GM12878 (cell line): ENCODE results near the gene VPS18. TPM values are rescaled to one million over a fixed set of nuclear protein-coding genes. Genes with fewer than 3 reads are reported as not detected.

Experiments used
- ATAC-seq: fragments of 200-7000 bp; cut with Tn5 transposase; 3 replicates; pipeline ENCODE4 v1.9.1; 2020; ENCODE audit warnings: mild to moderate bottlenecking, moderate library complexity
- BruUV-seq: library from RNA; stranded (reverse); fragments of 400-500 nt; replicated peaks from 2 replicates; lab custom pipeline; 2021; lab: Mats Ljungman, UMichigan
- CTCF ChIA-PET: fragments of 300-600 bp; sonication (Branson Sonifier 250); formaldehyde crosslinking; extraction: SDS; loops from one replicate; lab custom pipeline; 2021; ENCODE audit warnings: inconsistent platforms; lab: Yijun Ruan, JAX
- POLR2A ChIA-PET: fragments of 350-600 bp; formaldehyde crosslinking; extraction: SDS; loops from one replicate; lab custom pipeline; 2021; ENCODE audit warnings: inconsistent platforms; lab: Charles Lee
- RAD21 ChIA-PET: fragments of 300-600 bp; sonication (Branson Sonifier 250); formaldehyde crosslinking; loops from one replicate; lab custom pipeline; 2023; ENCODE audit warnings: antibody characterized with exemption; ENCODE audit not compliant: unreplicated experiment; lab: Charles Lee
- SMC1A ChIA-PET: fragments of 300-600 bp; sonication (Branson Sonifier 250); formaldehyde crosslinking; loops from one replicate; lab custom pipeline; 2023; ENCODE audit not compliant: unreplicated experiment, uncharacterized antibody; lab: Charles Lee
- DNase-seq: peaks from one replicate; pipeline ENCODE4 v3.0.0-alpha.2; 2011; ENCODE audit warnings: low read depth, low spot score
- FAIRE-seq: peaks from 3 replicates; lab custom pipeline; 2011; peaks lifted over from hg19 to GRCh38; lab: Jason Lieb, UNC
- H2AFZ ChIP-seq: 2 replicates; pipeline ENCODE4 v1.6.0; 2011; ENCODE audit warnings: low read depth, low read length, control low read depth; ENCODE audit not compliant: control insufficient read depth
- H3K27ac ChIP-seq: 2 replicates; pipeline ENCODE4 v1.5.1; 2011; ENCODE audit warnings: control low read depth; ENCODE audit not compliant: control insufficient read depth, insufficient read depth
- H3K27me3 ChIP-seq, 2 experiments: replicated peaks in 1 of 2; 2 replicates each; pipeline versions ENCODE4 v1.6.0 to v1.6.1; 2011; ENCODE audit warnings: low read length in 1 of 2; ENCODE audit not compliant: control insufficient read depth in 2 of 2, insufficient read depth in 2 of 2
- H3K36me3 ChIP-seq, 2 experiments: 2 replicates each; pipeline ENCODE4 v1.5.1; 2011; ENCODE audit warnings: low read length in 1 of 2; ENCODE audit not compliant: control insufficient read depth in 2 of 2, insufficient read depth in 2 of 2
- H3K4me1 ChIP-seq: 2 replicates; pipeline ENCODE4 v1.6.1; 2011; ENCODE audit warnings: mild to moderate bottlenecking, low read length, moderate library complexity, mixed read lengths; ENCODE audit not compliant: control insufficient read depth, insufficient read depth
- H3K4me2 ChIP-seq: 2 replicates; pipeline ENCODE4 v1.6.0; 2011; ENCODE audit warnings: control low read depth; ENCODE audit not compliant: control insufficient read depth, insufficient read depth
- H3K4me3 ChIP-seq: fragments of 200-600 bp; sonication (generic); 2 replicates; pipeline ENCODE4 v1.5.1; 2016
- H3K79me2 ChIP-seq: 2 replicates; pipeline ENCODE4 v1.6.0; 2011; ENCODE audit warnings: low read length; ENCODE audit not compliant: control insufficient read depth, insufficient read depth
- H3K9ac ChIP-seq: 2 replicates; pipeline ENCODE4 v1.8.0; 2011; ENCODE audit warnings: low read length, control low read depth, mixed read lengths; ENCODE audit not compliant: control insufficient read depth, insufficient read depth
- H3K9me3 ChIP-seq: replicated peaks from 3 replicates; pipeline ENCODE4 v1.5.1; 2011; ENCODE audit warnings: mild to moderate bottlenecking, low read length; ENCODE audit not compliant: control insufficient read depth, insufficient read depth
- H4K20me1 ChIP-seq: 2 replicates; pipeline ENCODE4 v1.6.0; 2011; ENCODE audit not compliant: control insufficient read depth, insufficient read depth
- BCLAF1 ChIP-seq: fragments of 450-650 bp; IDR thresholded peaks from 2 replicates; pipeline ENCODE4 v1.6.1; 2017; ENCODE audit warnings: antibody characterized with exemption, mild to moderate bottlenecking, moderate library complexity
- CHD4 ChIP-seq: fragments of 200-600 bp; sonication (generic); IDR thresholded peaks from 2 replicates; pipeline ENCODE4 v1.6.1; 2016; ENCODE audit warnings: mild to moderate bottlenecking
- FOXK2 ChIP-seq: fragments of 450-650 bp; IDR thresholded peaks from 2 replicates; pipeline ENCODE4 v1.6.1; 2017; ENCODE audit warnings: mild to moderate bottlenecking, moderate library complexity
- WGBS: methylation state at CpG from one replicate; pipeline ENCODE4 v1.1.6; 2016; ENCODE audit warnings: low lambda C conversion rate; ENCODE audit not compliant: insufficient replicate concordance, insufficient coverage; ENCODE audit errors: missing lambda C conversion rate; 5-methylcytosine and 5-hydroxymethylcytosine counted together
- in situ Hi-C: fragments of 300-500 bp; cut with MboI; formaldehyde crosslinking; loops from 9 replicates; pipeline ENCODE4 v1.14.3; 2018; ENCODE audit warnings: mixed read lengths
- intact Hi-C: fragments of 100-400 bp; cut with micrococcal nuclease; formaldehyde crosslinking; loops from one replicate; pipeline ENCODE4 v1.14.2; 2022; ENCODE audit not compliant: unreplicated experiment
- polyA plus RNA-seq, 11 experiments: library from polyadenylated mRNA; depleted of rRNA in 4 of 11; unstranded in 6 of 11; stranded (reverse) in 5 of 11; fragments of >200 nt; fragmentation: Nextera tagmentation in 4 of 11; fragmentation: Illumina TruSeq in 1 of 11; extraction: Ambion mirVana in 4 of 11; extraction: Trizol in 1 of 11; gene quantifications; 1 replicate in 1 of 11; 2 replicates in 10 of 11; pipeline versions ENCODE4 v1.2.1 to v1.2.3, GENCODE V29; 2011 to 2016; ENCODE audit warnings: inconsistent platforms in 2 of 11, missing spikeins in 2 of 11, low read depth in 1 of 11
- total RNA-seq, 4 experiments: library from RNA; depleted of rRNA in 3 of 4; stranded (reverse); fragments of >200 nt in 3 of 4; fragmentation: Illumina TruSeq in 1 of 4; extraction: Trizol in 1 of 4; gene quantifications; 2 replicates each; pipeline versions ENCODE4 v1.2.1 to v1.2.3, GENCODE V29; 2013 to 2021

Gene VPS18
- total and polyA plus RNA-seq, 10 of the 15 experiments (the other 5 are each of a cell fraction or from before 2014, with no cell fraction given), result 0.71 to 20.4 (median 10.6) TPM

GRCh38 chr15:40944510-40945296 lies 50.5 kb downstream of the VPS18 start:
- no peak overlapping the region for H3K4me2 ChIP-seq
- DNase-seq (no peak), ATAC-seq (no peak), FAIRE-seq (no peak)
- peaks cover 23% of the 10 kb centered on the region for H3K4me1 ChIP-seq
- no peaks in the 10 kb centered on the region for H3K27me3 ChIP-seq
- H3K9ac ChIP-seq, result no peak overlapping the region
- CTCF ChIA-PET, result interaction anchor here (1.1 to 1.6 kb wide), 2 partner anchors 8 to 239 kb away, joined by 3 to 4 read pairs; no protein-coding TSS in a partner anchor
- POLR2A ChIA-PET, result no interaction called here
- no peaks in the 10 kb centered on the region for H3K79me2 ChIP-seq
- RAD21 ChIA-PET, result no interaction called here
- no peak overlapping the region for H3K4me3 ChIP-seq
- no peak overlapping the region for H2AFZ ChIP-seq
- in situ Hi-C loops, result no loop called here
- no peaks in the 10 kb centered on the region for H3K9me3 ChIP-seq
- intact Hi-C loops, result loop anchor here (5.0 kb wide), 2 partner anchors 37 to 78 kb away; no protein-coding TSS in a partner anchor
- no peaks in the 10 kb centered on the region for H3K36me3 ChIP-seq
- no peak overlapping the region for H3K27ac ChIP-seq
- 77% methylated on average over 11 of the region's 11 CpGs for whole genome bisulfite sequencing
- H4K20me1 ChIP-seq, result no peaks in the 10 kb centered on the region
- TF ChIP-seq BCLAF1, result no peak
- no peak for TF ChIP-seq FOXK2
- no peak for TF ChIP-seq CHD4
- SMC1A ChIA-PET, result interaction anchor here (1.5 kb wide), 1 partner anchor 20 kb away, joined by 3 read pairs; no protein-coding TSS in a partner anchor
- BruUV-seq, result no TSS peak
